HG03460 (cell line): Measurements from ENCODE around the gene PHLDA1.

Experiments
- ATAC-seq: cut with Tn5 transposase; IDR thresholded peaks from one replicate; pipeline ENCODE4 v1.9.1; 2021; ENCODE audit not compliant: unreplicated experiment

PHLDA1 gene

GRCh38 chr12:76020731-76021672 is 10.6 kb downstream of the PHLDA1 start:
- ATAC-seq = peak; percentile 49

- ATAC-seq = peak; percentile 75
Measured at GRCh38 chr12:76020281-76020680, 11.3 kb downstream of the PHLDA1 start.

GRCh38 chr12:76018672-76019071 is 12.9 kb downstream of the PHLDA1 start:
- ATAC-seq = no peak

GRCh38 chr12:76018111-76018510 is 13.5 kb downstream of the PHLDA1 start:
- no peak for ATAC-seq

- ATAC-seq = no peak
Measured at GRCh38 chr12:76014007-76014406, 17.6 kb downstream of the PHLDA1 start.

GRCh38 chr12:76013603-76014002 is 18.0 kb downstream of the PHLDA1 start:
- ATAC-seq = no peak

- ATAC-seq = no peak
Measured at GRCh38 chr12:76012644-76013043, 18.9 kb downstream of the PHLDA1 start.

GRCh38 chr12:76010732-76011458 is 20.7 kb downstream of the PHLDA1 start:
- ATAC-seq = no peak

- ATAC-seq = no peak
Measured at GRCh38 chr12:76008428-76008827, 23.1 kb downstream of the PHLDA1 start.

- ATAC-seq = no peak
Measured at GRCh38 chr12:76007640-76008039, 23.9 kb downstream of the PHLDA1 start.

GRCh38 chr12:76006028-76006925 is 25.3 kb downstream of the PHLDA1 start:
- ATAC-seq = no peak

GRCh38 chr12:76003355-76003638 is 28.3 kb downstream of the PHLDA1 start:
- ATAC-seq = no peak

- ATAC-seq = no peak
Measured at GRCh38 chr12:76002598-76003354, 28.8 kb downstream of the PHLDA1 start.

- no peak for ATAC-seq
Measured at GRCh38 chr12:75998292-75999063, 33.1 kb downstream of the PHLDA1 start.

- no peak for ATAC-seq
Measured at GRCh38 chr12:75997658-75998057, 33.9 kb downstream of the PHLDA1 start.

- no peak for ATAC-seq
Measured at GRCh38 chr12:75996861-75997447, 34.6 kb downstream of the PHLDA1 start.

- ATAC-seq = no peak
Measured at GRCh38 chr12:75995691-75996090, 35.9 kb downstream of the PHLDA1 start.

GRCh38 chr12:75994069-75994740 is 37.4 kb downstream of the PHLDA1 start:
- no peak for ATAC-seq

- ATAC-seq = no peak
Measured at GRCh38 chr12:75991753-75992152, 39.8 kb downstream of the PHLDA1 start.
